Cardiac muscle cell (in vitro differentiated cells and primary cell): ENCODE measurements around the gene ARFGAP1. TPM values are rescaled to one million over a fixed set of nuclear protein-coding genes. Genes with fewer than 3 reads are reported as not detected.

Experiments used
- DNase-seq, 2 donors: peaks; one replicate each; pipeline versions ENCODE4 v3.0.0 to v3.0.0-alpha.2; 2010 to 2017; ENCODE audit warnings: low read depth in 1 of 2, low spot score in 1 of 2
- H3K27ac ChIP-seq: fragments of 200-600 bp; sonication (generic); 2 replicates; pipeline ENCODE4 v1.5.1; 2016
- H3K27me3 ChIP-seq: fragments of 200-600 bp; sonication (generic); 2 replicates; pipeline ENCODE4 v1.6.0; 2016; ENCODE audit warnings: control low read depth
- H3K36me3 ChIP-seq: fragments of 200-600 bp; sonication (generic); 2 replicates; pipeline ENCODE4 v1.5.1; 2016; ENCODE audit warnings: control low read depth
- H3K4me1 ChIP-seq: fragments of 200-600 bp; sonication (generic); 2 replicates; pipeline ENCODE4 v1.8.1; 2017; ENCODE audit warnings: low read depth, mild to moderate bottlenecking, mixed run types
- H3K4me3 ChIP-seq: fragments of 200-600 bp; sonication (generic); 2 replicates; pipeline ENCODE4 v1.5.1; 2016; ENCODE audit warnings: mild to moderate bottlenecking
- H3K9me3 ChIP-seq: fragments of 200-600 bp; sonication (generic); 2 replicates; pipeline ENCODE4 v1.5.1; 2017; ENCODE audit warnings: low read depth, mild to moderate bottlenecking, control low read depth
- polyA plus RNA-seq: library from polyadenylated mRNA; unstranded; fragments of >200 nt; fragmentation: Nextera tagmentation; extraction: Ambion mirVana; gene quantifications from 2 replicates; pipeline ENCODE4 v1.2.1, GENCODE V29; 2016
- total RNA-seq: library from RNA; depleted of rRNA; stranded (reverse); fragments of >200 nt; gene quantifications from 2 replicates; pipeline ENCODE4 v1.2.3, GENCODE V29; 2016
- TF ChIP-seq, protein P1 (sequence below): IDR thresholded peaks from 2 replicates; pipeline ENCODE4 v1.5.1; 2012; ENCODE audit warnings: low read depth, mild to moderate bottlenecking, low read length

Gene ARFGAP1
- total and polyA plus RNA-seq, 2 experiments from 2014 or later = 85.3 to 96.5 TPM

DNA sequence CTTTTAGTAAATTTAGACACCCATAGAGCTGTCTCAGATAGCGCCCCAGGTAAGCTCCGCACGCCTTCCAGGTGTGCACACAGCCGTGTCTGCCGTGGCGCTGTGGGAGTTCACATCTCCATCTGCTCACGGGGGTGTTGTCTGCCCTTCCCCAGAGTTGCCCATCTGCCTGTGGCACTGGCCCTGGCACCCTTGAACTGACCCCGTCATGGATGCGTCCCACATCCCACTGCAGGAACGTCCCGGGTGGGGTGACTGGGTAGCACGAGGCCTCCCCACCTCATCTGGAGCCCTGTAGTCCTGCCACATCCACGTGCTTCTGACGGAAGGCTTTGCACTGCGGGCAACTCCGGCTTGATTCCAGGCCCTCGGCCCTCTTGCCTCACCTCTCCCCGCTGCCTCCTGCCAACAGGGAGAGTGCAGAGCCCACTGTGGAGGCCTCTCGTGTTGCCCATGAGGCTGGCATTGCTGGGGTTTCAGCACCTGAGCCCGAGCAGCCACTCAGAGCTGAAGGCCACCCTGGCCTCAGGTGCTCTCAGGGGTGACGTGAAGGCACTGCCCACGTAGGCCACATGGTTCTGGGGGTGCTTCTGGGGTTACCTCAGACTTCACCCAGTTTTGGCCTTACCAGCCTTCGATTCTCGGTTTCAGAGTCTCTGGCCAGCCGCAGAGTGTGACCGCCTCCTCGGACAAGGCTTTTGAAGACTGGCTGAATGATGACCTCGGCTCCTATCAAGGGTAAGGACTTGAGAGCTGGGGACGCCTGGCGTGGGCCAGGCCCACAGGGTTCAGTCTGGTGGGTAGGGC is 5.1 kb downstream of the ARFGAP1 start:
- TF ChIP-seq, protein P1, sequence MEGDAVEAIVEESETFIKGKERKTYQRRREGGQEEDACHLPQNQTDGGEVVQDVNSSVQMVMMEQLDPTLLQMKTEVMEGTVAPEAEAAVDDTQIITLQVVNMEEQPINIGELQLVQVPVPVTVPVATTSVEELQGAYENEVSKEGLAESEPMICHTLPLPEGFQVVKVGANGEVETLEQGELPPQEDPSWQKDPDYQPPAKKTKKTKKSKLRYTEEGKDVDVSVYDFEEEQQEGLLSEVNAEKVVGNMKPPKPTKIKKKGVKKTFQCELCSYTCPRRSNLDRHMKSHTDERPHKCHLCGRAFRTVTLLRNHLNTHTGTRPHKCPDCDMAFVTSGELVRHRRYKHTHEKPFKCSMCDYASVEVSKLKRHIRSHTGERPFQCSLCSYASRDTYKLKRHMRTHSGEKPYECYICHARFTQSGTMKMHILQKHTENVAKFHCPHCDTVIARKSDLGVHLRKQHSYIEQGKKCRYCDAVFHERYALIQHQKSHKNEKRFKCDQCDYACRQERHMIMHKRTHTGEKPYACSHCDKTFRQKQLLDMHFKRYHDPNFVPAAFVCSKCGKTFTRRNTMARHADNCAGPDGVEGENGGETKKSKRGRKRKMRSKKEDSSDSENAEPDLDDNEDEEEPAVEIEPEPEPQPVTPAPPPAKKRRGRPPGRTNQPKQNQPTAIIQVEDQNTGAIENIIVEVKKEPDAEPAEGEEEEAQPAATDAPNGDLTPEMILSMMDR = no peak
- Histone ChIP-seq H3K27ac (no peak overlapping the region), H3K9me3 (no peaks in the 10 kb centered on the region), H3K4me1 (peaks cover 7% of the 10 kb centered on the region), H3K27me3 (no peaks in the 10 kb centered on the region), H3K4me3 (no peak overlapping the region), H3K36me3 (peaks cover 20% of the 10 kb centered on the region)
- no peak for DNase-seq

DNA sequence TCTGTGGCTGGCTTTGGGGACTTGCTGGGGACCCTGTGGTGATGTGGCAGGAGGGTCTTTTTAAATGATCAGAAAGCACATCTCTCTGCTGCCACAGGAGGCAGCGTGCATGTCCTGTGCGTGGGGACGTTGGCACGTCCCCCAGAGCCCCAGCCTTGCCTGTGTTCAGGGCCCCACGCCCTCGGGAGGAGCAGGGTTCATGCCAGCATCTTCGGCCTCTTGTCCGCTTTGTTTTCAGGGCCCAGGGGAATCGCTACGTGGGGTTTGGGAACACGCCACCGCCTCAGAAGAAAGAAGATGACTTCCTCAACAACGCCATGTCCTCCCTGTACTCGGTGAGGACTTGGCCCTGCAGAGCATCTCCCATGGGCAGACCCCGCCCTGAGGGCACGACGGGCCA is 6.0 kb downstream of the ARFGAP1 start:
- Histone ChIP-seq H3K4me3 (no peak overlapping the region), H3K36me3 (peaks cover 22% of the 10 kb centered on the region), H3K9me3 (no peaks in the 10 kb centered on the region), H3K27ac (no peak overlapping the region), H3K4me1 (peaks cover 5% of the 10 kb centered on the region), H3K27me3 (no peaks in the 10 kb centered on the region)
- DNase-seq = no peak
- TF ChIP-seq, protein P1 = no peak

DNA sequence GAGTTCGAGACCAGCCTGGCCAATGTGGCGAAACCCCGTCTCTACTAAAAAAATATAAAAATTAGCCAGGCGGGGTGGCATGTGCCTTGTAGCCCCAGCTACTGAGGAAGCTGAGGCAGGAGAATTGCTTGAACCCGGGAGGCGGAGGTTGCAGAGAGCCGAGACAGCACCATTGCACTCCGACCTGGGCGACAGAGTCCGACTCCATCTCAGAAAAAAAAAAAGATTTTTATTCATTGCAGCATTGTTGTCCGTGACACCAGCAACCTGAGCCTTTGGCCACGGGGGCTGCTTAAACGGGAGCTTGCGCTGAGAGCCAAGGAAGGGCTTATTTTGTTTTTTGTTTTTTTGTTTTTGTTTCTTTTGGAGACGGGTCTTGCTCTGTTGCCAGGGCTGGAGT is 7.3 kb downstream of the ARFGAP1 start:
- TF ChIP-seq, protein P1 = no peak
- no peaks in the 10 kb centered on the region for H3K4me1 ChIP-seq
- peaks cover 22% of the 10 kb centered on the region for H3K36me3 ChIP-seq
- H3K9me3 ChIP-seq = no peaks in the 10 kb centered on the region
- no peak overlapping the region for H3K4me3 ChIP-seq
- no peak overlapping the region for H3K27ac ChIP-seq
- no peak for DNase-seq
- H3K27me3 ChIP-seq = no peaks in the 10 kb centered on the region

DNA sequence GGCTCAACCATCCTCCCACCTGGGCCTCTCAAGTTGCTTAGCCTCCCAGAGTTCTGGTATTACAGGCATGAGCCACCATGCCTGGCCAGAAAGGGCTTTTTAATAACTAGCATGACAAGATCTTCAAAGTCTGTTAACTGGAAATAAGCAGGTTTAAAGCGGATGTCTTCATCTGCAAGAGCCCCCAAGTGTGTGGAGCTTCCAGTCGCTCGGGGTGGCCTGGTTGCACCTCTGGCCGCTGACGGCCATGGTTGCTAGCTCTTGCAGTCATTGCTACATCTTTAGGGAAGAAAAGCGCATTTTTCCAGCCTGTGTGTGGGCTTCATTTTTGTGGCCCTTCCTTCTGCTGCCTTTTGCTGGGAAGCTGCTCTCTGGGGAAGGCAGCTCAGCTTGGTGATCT is 7.8 kb downstream of the ARFGAP1 start:
- H3K27me3 ChIP-seq = no peaks in the 10 kb centered on the region
- H3K4me3 ChIP-seq = no peak overlapping the region
- no peaks in the 10 kb centered on the region for H3K4me1 ChIP-seq
- peaks cover 22% of the 10 kb centered on the region for H3K36me3 ChIP-seq
- DNase-seq = no peak
- H3K9me3 ChIP-seq = no peaks in the 10 kb centered on the region
- TF ChIP-seq, protein P1 = no peak
- H3K27ac ChIP-seq = no peak overlapping the region

DNA sequence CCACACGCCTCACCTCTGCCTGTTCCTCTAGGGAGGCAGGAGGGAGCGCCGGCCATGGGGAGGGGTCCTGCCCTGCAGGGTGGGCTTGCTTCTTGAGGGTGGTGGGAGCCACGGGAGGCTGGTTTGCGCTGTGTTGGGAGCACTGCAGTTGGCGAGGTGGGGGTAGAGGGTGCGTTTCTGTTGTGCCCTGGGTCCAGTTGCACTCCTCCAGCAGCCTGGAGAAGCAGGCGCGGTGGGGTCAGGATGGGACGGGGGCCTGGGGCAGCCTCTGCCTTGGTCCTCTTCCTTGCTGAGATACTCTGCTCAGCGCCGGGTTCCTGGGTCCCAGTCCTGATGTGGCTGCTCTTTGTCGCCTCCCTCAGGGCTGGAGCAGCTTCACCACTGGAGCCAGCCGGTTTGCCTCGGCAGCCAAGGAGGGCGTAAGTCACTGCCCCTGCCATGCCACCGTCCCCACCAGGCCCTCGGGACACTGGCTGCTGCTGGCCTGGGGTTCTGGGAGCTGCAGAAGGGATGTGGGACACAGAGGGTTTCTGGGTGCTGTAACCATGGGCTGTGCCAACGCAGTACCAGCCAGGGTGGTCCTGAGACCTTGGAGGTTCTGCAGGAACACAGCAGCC is 8.4 kb downstream of the ARFGAP1 start:
- H3K9me3 ChIP-seq = no peaks in the 10 kb centered on the region
- TF ChIP-seq, protein P1 = peak; percentile 22
- no peak for DNase-seq
- no peaks in the 10 kb centered on the region for H3K4me1 ChIP-seq
- H3K27me3 ChIP-seq = no peaks in the 10 kb centered on the region
- peaks cover 29% of the 10 kb centered on the region for H3K36me3 ChIP-seq
- no peak overlapping the region for H3K4me3 ChIP-seq
- no peak overlapping the region for H3K27ac ChIP-seq
